ENCODE measurements around the gene TCERG1. TPM values are rescaled to one million over a fixed set of nuclear protein-coding genes. Genes with fewer than 3 reads are reported as not detected.

Gene TCERG1
- total and polyA plus RNA-seq, 7 donors = 18.4 to 44.3 (median 30.5) TPM

DNA sequence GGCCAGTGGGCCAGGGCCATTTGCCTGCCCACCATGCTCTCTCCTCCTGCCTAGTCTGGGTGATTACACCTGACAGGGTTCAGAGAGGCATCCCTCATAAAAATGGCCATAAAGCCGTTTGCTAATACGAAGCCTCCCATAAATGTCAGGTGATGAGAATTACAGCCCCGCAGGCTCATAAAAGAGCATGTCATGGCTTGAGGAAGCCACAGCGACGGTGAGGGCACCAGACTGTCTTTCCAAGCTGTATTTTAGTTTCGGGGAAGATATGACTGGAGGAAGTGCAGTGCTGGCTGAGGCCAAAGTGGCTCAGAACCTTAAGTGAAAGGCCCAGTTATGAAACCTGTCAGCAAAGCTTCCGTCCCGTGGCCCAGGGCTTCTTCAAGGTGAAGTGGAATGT is 18.5 kb upstream of the TCERG1 start:
- TF ChIP-seq, protein P1, sequence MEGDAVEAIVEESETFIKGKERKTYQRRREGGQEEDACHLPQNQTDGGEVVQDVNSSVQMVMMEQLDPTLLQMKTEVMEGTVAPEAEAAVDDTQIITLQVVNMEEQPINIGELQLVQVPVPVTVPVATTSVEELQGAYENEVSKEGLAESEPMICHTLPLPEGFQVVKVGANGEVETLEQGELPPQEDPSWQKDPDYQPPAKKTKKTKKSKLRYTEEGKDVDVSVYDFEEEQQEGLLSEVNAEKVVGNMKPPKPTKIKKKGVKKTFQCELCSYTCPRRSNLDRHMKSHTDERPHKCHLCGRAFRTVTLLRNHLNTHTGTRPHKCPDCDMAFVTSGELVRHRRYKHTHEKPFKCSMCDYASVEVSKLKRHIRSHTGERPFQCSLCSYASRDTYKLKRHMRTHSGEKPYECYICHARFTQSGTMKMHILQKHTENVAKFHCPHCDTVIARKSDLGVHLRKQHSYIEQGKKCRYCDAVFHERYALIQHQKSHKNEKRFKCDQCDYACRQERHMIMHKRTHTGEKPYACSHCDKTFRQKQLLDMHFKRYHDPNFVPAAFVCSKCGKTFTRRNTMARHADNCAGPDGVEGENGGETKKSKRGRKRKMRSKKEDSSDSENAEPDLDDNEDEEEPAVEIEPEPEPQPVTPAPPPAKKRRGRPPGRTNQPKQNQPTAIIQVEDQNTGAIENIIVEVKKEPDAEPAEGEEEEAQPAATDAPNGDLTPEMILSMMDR (IDR thresholded peaks at IDR 0.05) = no peak
- intact Hi-C loops (cut with DNase I) = loop anchor here in 1 of 2 donors (5.0 kb wide), 1 partner anchor 136 kb away; no protein-coding TSS in a partner anchor
- H3K4me3 ChIP-seq = no peak overlapping the region
- no peak for ATAC-seq
- 24 to 28% (median 27%) methylated on average over 8 of the region's 8 CpGs for WGBS, 3 donors
- H3K27me3 ChIP-seq (ENCODE audit: insufficient read depth in 3 of 3, low read length in 2 of 3) = no peaks in the 10 kb centered on the region
- peaks cover 3% of the 10 kb centered on the region for H3K4me1 ChIP-seq
- no peak overlapping the region for H3K27ac ChIP-seq
- no peaks in the 10 kb centered on the region for H3K9me3 ChIP-seq
- H3K36me3 ChIP-seq (ENCODE audit: insufficient read depth in 1 of 2, low read depth in 1 of 2) = no peaks in the 10 kb centered on the region
- no peak for DNase-seq

- Histone ChIP-seq H3K4me1 (peaks cover 5% of the 10 kb centered on the region), H3K27me3 (ENCODE audit: insufficient read depth in 3 of 3, low read length in 2 of 3) (no peaks in the 10 kb centered on the region), H3K9me3 (no peaks in the 10 kb centered on the region), H3K4me3 (no peak overlapping the region), H3K27ac (peak overlapping the region; percentile 69), H3K36me3 (ENCODE audit: insufficient read depth in 1 of 2, low read depth in 1 of 2) (no peaks in the 10 kb centered on the region)
- DNase-seq = no peak
- 57 to 88% (median 61%) methylated on average over 1 of the region's 1 CpG for WGBS, 3 donors
- TF ChIP-seq, protein P1 (IDR thresholded peaks at IDR 0.05) = no peak
- intact Hi-C loops (cut with DNase I) = loop anchor here in 1 of 2 donors (5.0 kb wide), 1 partner anchor 148 kb away; no protein-coding TSS in a partner anchor
- ATAC-seq = no peak
Observed at GRCh38 chr5:146440353-146440752, 6.8 kb upstream of the TCERG1 start.

DNA sequence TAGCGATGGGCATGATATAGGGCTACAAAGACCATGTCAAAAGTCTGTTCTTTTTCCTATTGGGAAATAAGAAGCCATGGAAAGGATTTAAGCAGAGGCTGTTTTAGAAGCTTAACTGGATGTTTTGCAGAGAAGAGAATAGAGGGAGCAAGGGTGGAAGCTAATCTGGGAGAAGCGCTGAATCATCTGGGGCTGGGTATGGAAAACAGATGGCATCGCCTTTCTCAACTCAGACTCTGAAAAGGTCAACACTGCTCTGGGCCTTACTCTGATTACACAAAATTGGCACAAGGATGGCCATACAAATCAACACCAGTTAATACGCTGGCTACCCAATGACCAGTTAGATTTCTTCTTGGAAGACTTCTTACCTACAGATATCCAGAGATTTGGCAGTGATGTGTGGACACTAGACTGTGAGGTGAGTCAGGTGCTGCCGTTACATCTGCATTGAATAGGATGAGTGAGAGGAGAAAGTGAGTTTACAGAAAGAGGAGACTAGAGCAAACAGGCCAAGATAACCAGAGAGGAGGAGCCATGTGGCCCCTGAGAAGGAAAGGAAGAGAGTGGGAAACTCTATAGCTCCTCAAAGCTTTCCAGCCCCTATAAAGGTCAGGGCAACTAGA is 6.2 kb upstream of the TCERG1 start:
- TF ChIP-seq, protein P1 (IDR thresholded peaks at IDR 0.05) = no peak
- H3K4me1 ChIP-seq = peaks cover 5% of the 10 kb centered on the region
- no peak overlapping the region for H3K4me3 ChIP-seq
- WGBS, 3 donors = 44 to 79% (median 58%) methylated on average over 5 of the region's 5 CpGs
- peak overlapping the region; percentile 69 for H3K27ac ChIP-seq
- no peaks in the 10 kb centered on the region for H3K27me3 ChIP-seq (ENCODE audit: insufficient read depth in 3 of 3, low read length in 2 of 3)
- ATAC-seq (peak; percentile 89 to 95 (median 94)), DNase-seq (no peak)
- H3K36me3 ChIP-seq (ENCODE audit: insufficient read depth in 1 of 2, low read depth in 1 of 2) = no peaks in the 10 kb centered on the region
- intact Hi-C loops (cut with DNase I) = loop anchor here in 1 of 2 donors (5.0 kb wide), 1 partner anchor 149 kb away; no protein-coding TSS in a partner anchor
- H3K9me3 ChIP-seq = peaks cover under 1% of the 10 kb centered on the region

DNA sequence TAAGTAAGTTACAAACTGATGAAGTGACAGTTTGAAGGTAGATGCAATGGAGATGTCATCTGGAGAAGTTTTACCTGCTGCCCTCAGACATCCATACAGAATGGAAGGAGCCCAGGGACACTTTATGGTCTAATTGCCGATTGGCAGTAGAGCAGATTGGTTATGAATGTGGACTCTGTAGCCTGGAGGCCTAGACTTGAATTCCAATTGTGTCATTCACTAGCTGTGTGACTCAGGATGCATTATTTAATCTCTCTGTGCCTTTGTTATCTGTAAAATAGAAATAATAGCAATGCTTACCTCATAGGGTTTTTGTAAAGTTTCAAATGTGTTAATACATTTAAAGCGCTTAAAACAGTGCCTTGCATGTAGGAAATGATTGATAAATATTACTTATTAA is 5.2 kb upstream of the TCERG1 start:
- no peak for ATAC-seq

More for the DNA sequence above, 5.2 kb upstream of the TCERG1 start:
- H3K4me1 ChIP-seq = peaks cover 5% of the 10 kb centered on the region
- WGBS, 3 donors = 81 to 91% (median 85%) methylated on average over 2 of the region's 2 CpGs
- no peak overlapping the region for H3K27ac ChIP-seq
- DNase-seq = no peak
- H3K9me3 ChIP-seq = peaks cover 4% of the 10 kb centered on the region
- TF ChIP-seq, protein P1 (IDR thresholded peaks at IDR 0.05) = no peak
- intact Hi-C loops (cut with DNase I) = loop anchor here in 1 of 2 donors (5.0 kb wide), 1 partner anchor 150 kb away; no protein-coding TSS in a partner anchor
- no peak overlapping the region for H3K4me3 ChIP-seq
- no peaks in the 10 kb centered on the region for H3K36me3 ChIP-seq (ENCODE audit: insufficient read depth in 1 of 2, low read depth in 1 of 2)
- H3K27me3 ChIP-seq (ENCODE audit: insufficient read depth in 3 of 3, low read length in 2 of 3) = no peaks in the 10 kb centered on the region
